ENCODE results near the gene PLXNB1. TPM values are rescaled to one million over a fixed set of nuclear protein-coding genes. Genes with fewer than 3 reads are reported as not detected.
A peak's percentile ranks its signal among the peaks of the same experiment; 100 is the strongest.

Gene PLXNB1
- total and polyA plus RNA-seq, 5 donors: 49.4 to 84.5 (median 52.7) TPM

- DNase-seq: peak in 1 of 3 donors; percentile 27
- Histone ChIP-seq H3K4me3 (ENCODE audit: low read length) (no peak overlapping the region), H3K9me3 (ENCODE audit: control insufficient read depth, low read length) (no peaks in the 10 kb centered on the region), H3K4me1 (ENCODE audit: control insufficient read depth, insufficient read depth, low read length) (peaks cover 1% of the 10 kb centered on the region), H3K27me3 (ENCODE audit: control insufficient read depth, insufficient read depth) (no peaks in the 10 kb centered on the region), H3K27ac (ENCODE audit: low read length) (no peak overlapping the region)
- WGBS: 80% methylated on average over 16 of the region's 16 CpGs
- ATAC-seq: no peak
- intact Hi-C loops (cut with DNase I): loop anchor here in 1 of 4 donors (5.0 kb wide), 1 partner anchor 160 kb away; no protein-coding TSS in a partner anchor
Observed at GRCh38 chr3:48432411-48433371, 2.8 kb upstream of the PLXNB1 start.

DNA sequence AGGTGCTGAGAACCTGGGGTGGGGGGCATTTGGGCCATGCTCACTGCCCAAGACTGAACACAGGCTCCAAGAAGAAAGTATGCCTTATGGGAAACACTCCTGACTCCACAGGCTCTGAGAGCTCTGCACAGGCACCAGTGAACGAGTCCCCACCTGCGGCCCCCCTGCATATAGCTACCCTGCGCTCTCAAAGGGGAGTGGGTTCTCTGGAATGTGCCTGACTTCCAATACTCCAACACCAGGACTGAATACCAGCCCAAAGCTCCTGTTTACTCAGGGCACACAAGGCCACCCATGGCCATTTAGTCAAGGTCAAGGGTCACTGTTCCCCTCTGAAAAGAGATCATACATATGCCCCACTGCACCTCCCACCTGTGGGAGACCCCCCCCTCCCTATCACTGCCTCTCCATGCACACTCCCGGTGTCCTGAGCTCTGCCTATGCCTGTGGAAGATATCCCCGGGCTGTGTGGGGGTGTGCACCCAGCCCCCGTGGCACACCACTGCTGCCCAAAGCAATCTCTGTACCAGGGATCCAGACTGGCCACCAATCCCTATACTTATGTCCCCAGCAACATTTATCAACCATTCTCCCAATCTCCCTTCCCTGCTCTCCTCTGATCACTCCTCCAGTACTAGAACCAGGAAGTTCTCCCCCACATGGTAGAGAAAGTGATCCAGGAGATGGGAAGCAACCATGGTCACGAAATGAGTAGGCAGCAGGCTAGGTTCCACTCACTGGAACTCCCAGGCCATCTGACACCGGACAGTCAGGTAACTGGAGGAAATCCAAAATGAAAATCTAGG is 1.5 kb upstream of the PLXNB1 start:
- intact Hi-C loops (cut with DNase I): loop anchor here in 1 of 4 donors (5.0 kb wide), 1 partner anchor 159 kb away; no protein-coding TSS in a partner anchor
- WGBS: 91% methylated on average over 8 of the region's 8 CpGs
- Histone ChIP-seq H3K4me1 (ENCODE audit: control insufficient read depth, insufficient read depth, low read length) (peaks cover 7% of the 10 kb centered on the region), H3K9me3 (ENCODE audit: control insufficient read depth, low read length) (no peaks in the 10 kb centered on the region), H3K27ac (ENCODE audit: low read length) (no peak overlapping the region), H3K27me3 (ENCODE audit: control insufficient read depth, insufficient read depth) (no peaks in the 10 kb centered on the region), H3K4me3 (ENCODE audit: low read length) (no peak overlapping the region)
- DNase-seq (no peak), ATAC-seq (no peak)

DNA sequence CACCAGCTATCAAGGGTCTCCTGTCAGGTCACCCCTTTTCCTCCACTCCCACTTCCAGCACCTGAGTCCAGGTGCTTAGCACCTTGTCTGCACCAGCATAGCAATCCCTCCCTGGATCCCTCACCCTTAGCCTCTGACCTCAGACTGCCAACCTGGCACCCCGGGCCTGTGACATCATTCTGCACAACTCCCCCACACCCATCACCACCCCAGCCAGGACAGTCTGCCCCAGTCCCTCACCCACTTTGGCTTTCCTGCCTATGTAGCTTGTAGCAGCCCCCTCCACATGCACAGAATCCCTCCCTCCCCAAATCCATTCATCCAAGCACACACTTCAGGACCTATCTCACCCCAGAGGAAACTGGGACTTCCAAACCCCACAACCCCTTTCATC is 819 bp upstream of the PLXNB1 start:
- Histone ChIP-seq H3K4me3 (ENCODE audit: low read length) (no peak overlapping the region), H3K27ac (ENCODE audit: low read length) (peak overlapping the region; percentile 58), H3K27me3 (ENCODE audit: control insufficient read depth, insufficient read depth) (no peaks in the 10 kb centered on the region), H3K4me1 (ENCODE audit: control insufficient read depth, insufficient read depth, low read length) (peaks cover 12% of the 10 kb centered on the region), H3K9me3 (ENCODE audit: control insufficient read depth, low read length) (no peaks in the 10 kb centered on the region)
- ATAC-seq (no peak), DNase-seq (peak in 1 of 3 donors; percentile 50)
- WGBS: 73% methylated on average over 1 of the region's 1 CpG
- intact Hi-C loops (cut with DNase I): loop anchor here in 1 of 4 donors (5.0 kb wide), 1 partner anchor 158 kb away; no protein-coding TSS in a partner anchor

DNA sequence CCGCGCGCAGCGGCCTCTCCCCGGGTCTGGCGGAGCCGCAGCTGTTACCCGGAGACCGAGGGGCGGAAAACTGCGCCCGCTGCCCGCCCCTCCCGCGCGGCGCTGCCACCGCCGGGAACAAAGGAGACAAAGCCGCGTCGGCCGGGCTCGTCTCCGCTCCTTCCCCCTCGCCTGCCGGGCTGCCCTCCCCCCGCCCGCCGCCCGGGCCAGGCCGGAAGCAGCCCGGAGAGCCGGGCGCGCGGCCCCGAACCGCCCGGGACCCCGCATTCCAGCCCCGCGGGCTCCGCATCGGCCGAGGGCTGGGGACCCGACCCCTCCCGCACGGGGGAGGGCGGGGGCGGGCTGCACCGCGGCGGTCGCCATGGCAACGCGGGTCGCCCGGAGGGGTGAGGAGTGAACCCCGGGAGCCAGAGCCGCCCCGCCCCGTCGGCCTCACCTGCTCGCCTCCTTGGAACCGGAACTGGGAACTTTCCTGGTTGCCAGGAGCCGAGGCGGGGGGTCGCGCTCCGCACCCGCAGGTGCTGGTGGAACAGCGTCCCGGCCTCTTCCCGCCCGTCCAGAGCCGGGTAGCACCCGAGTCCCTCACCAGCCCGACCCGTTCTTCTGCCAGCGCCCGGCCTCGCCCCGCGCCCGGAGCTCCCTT is 448 bp downstream of the PLXNB1 start:
- Histone ChIP-seq H3K9me3 (ENCODE audit: control insufficient read depth, low read length) (no peaks in the 10 kb centered on the region), H3K4me1 (ENCODE audit: control insufficient read depth, insufficient read depth, low read length) (peaks cover 15% of the 10 kb centered on the region), H3K27ac (ENCODE audit: low read length) (peak overlapping the region; percentile 86), H3K27me3 (ENCODE audit: control insufficient read depth, insufficient read depth) (no peaks in the 10 kb centered on the region), H3K4me3 (ENCODE audit: low read length) (peak overlapping the region; percentile 90)
- peak; percentile 15 to 35 for ATAC-seq
- peak; percentile 63 to 87 (median 82) for DNase-seq
- under 1% methylated on average over 83 of the region's 86 CpGs for WGBS
- intact Hi-C loops (cut with DNase I): no loop called here

GRCh38 chr3:48428572-48429316 is 1.1 kb downstream of the PLXNB1 start:
- peaks cover 15% of the 10 kb centered on the region for H3K4me1 ChIP-seq (ENCODE audit: control insufficient read depth, insufficient read depth, low read length)
- H3K27me3 ChIP-seq (ENCODE audit: control insufficient read depth, insufficient read depth): no peaks in the 10 kb centered on the region

GRCh38 chr3:48428088-48428571 is 1.8 kb downstream of the PLXNB1 start:
- no peak for DNase-seq
- Histone ChIP-seq H3K27ac (ENCODE audit: low read length) (peak overlapping the region; percentile 93), H3K4me3 (ENCODE audit: low read length) (peak overlapping the region; percentile 90), H3K9me3 (ENCODE audit: control insufficient read depth, low read length) (no peaks in the 10 kb centered on the region), H3K27me3 (ENCODE audit: control insufficient read depth, insufficient read depth) (no peaks in the 10 kb centered on the region), H3K4me1 (ENCODE audit: control insufficient read depth, insufficient read depth, low read length) (peaks cover 15% of the 10 kb centered on the region)
- 66% methylated on average over 7 of the region's 7 CpGs for WGBS
- no peak for ATAC-seq
- intact Hi-C loops (cut with DNase I): no loop called here

More at GRCh38 chr3:48428572-48429316, 1.1 kb downstream of the PLXNB1 start:
- peak; percentile 10 to 14 for ATAC-seq
- Histone ChIP-seq H3K4me3 (ENCODE audit: low read length) (peak overlapping the region; percentile 90), H3K27ac (ENCODE audit: low read length) (peak overlapping the region; percentile 93), H3K9me3 (ENCODE audit: control insufficient read depth, low read length) (no peaks in the 10 kb centered on the region)
- 3% methylated on average over 60 of the region's 60 CpGs for WGBS
- DNase-seq: peak; percentile 46 to 84 (median 81)
- intact Hi-C loops (cut with DNase I): no loop called here

DNA sequence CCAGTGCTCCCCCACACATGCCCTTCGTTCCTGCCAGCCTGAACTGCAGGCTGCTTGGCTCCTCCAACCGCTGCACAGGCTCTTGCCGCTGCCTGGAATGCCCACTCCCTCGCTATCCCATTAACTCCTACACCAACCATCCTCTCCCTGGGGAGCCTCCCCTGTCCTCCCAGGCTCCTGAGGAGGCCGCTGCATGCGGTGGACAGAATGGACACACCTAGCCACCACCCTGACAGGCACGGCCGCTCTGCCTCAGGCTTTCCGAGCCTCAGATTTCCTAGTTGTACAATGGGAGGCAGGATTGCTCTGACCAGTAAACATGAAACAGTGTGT is 2.3 kb downstream of the PLXNB1 start:
- H3K27me3 ChIP-seq (ENCODE audit: control insufficient read depth, insufficient read depth): no peaks in the 10 kb centered on the region
- intact Hi-C loops (cut with DNase I): no loop called here
- peak overlapping the region; percentile 93 for H3K27ac ChIP-seq (ENCODE audit: low read length)
- no peaks in the 10 kb centered on the region for H3K9me3 ChIP-seq (ENCODE audit: control insufficient read depth, low read length)
- 65% methylated on average over 9 of the region's 9 CpGs for WGBS
- DNase-seq: peak in 1 of 3 donors; percentile 43
- H3K4me1 ChIP-seq (ENCODE audit: control insufficient read depth, insufficient read depth, low read length): peaks cover 15% of the 10 kb centered on the region
- H3K4me3 ChIP-seq (ENCODE audit: low read length): no peak overlapping the region
- ATAC-seq: no peak

DNA sequence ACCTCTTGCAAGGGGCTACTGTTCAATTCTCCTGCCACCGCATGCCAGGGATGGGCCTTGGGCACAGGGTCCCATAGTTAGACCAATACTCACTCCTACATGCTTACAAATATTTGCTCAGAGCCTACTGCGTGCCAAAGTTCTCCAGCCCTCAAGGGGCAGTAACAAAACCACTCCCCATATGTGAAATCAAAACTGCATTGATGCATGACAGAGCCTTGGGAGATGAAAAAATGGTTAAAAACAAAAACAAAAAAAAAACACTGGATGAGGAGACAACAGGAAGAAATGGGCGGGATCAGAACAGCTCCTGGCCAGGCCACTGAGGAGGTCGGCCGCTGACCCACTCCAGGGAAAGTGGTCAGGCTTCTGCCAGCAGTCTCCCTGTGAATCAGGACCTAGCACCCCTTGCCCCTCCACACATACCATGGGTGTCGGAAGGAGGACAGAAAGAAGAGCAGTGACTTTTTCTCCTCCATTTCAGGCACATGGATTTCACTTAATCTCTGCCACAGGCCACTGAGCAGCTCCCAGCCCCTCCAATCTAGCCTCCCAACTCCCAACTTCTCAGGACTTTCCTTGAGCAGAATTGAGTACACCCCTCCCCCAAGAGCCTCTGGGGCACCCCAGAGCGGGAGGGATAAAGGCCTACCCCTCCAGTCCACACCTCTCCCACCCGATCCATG is 2.8 kb downstream of the PLXNB1 start:
- Histone ChIP-seq H3K27ac (ENCODE audit: low read length) (peak overlapping the region; percentile 93), H3K9me3 (ENCODE audit: control insufficient read depth, low read length) (no peaks in the 10 kb centered on the region), H3K4me1 (ENCODE audit: control insufficient read depth, insufficient read depth, low read length) (peaks cover 15% of the 10 kb centered on the region), H3K27me3 (ENCODE audit: control insufficient read depth, insufficient read depth) (no peaks in the 10 kb centered on the region), H3K4me3 (ENCODE audit: low read length) (no peak overlapping the region)
- DNase-seq (peak in 1 of 3 donors; percentile 66), ATAC-seq (no peak)
- intact Hi-C loops (cut with DNase I): no loop called here
- 41% methylated on average over 8 of the region's 8 CpGs for WGBS

GRCh38 chr3:48426401-48426909 is 3.4 kb downstream of the PLXNB1 start:
- no peaks in the 10 kb centered on the region for H3K27me3 ChIP-seq (ENCODE audit: control insufficient read depth, insufficient read depth)
- H3K9me3 ChIP-seq (ENCODE audit: control insufficient read depth, low read length): no peaks in the 10 kb centered on the region
- ATAC-seq (peak; percentile 29 to 64), DNase-seq (peak in 2 of 3 donors; percentile 80 to 85)
- no peak overlapping the region for H3K4me3 ChIP-seq (ENCODE audit: low read length)
- H3K4me1 ChIP-seq (ENCODE audit: control insufficient read depth, insufficient read depth, low read length): peaks cover 15% of the 10 kb centered on the region
- intact Hi-C loops (cut with DNase I): no loop called here
- WGBS: 48% methylated on average over 11 of the region's 11 CpGs
- H3K27ac ChIP-seq (ENCODE audit: low read length): peak overlapping the region; percentile 93

Measured in right cardiac atrium (tissue), 5 donors.